H1 (cell line): Measurements from ENCODE around the gene KLK1. TPM values are rescaled to one million over a fixed set of nuclear protein-coding genes. Genes with fewer than 3 reads are reported as not detected.
A peak's percentile ranks its signal among the peaks of the same experiment; 100 is the strongest.

Source experiments
- CTCF ChIA-PET: fragments of 300-600 bp; sonication (Branson Sonifier 250); formaldehyde crosslinking; loops from one replicate; lab custom pipeline; 2021; ENCODE audit not compliant: partially characterized antibody; lab: Charles Lee
- POLR2A ChIA-PET: fragments of 300-600 bp; sonication (Branson Sonifier 250); formaldehyde crosslinking; loops from one replicate; lab custom pipeline; 2021; ENCODE audit warnings: inconsistent platforms; ENCODE audit not compliant: partially characterized antibody; lab: Charles Lee
- DNase-seq, 2 experiments: peaks; one replicate each; pipeline versions ENCODE4 v3.0.0 to v3.0.0-alpha.2; 2010 to 2022; ENCODE audit warnings: low spot score in 2 of 2, low read depth in 1 of 2, mixed read lengths in 1 of 2
- FAIRE-seq: peaks from 2 replicates; lab custom pipeline; 2011; peaks lifted over from hg19 to GRCh38; lab: Jason Lieb, UNC
- H2AFZ ChIP-seq: 2 replicates; pipeline ENCODE4 v1.8.1; 2012; ENCODE audit warnings: low read length, inconsistent platforms
- H2AK5ac ChIP-seq: 2 replicates; pipeline ENCODE4 v1.6.1; 2013; ENCODE audit warnings: low read depth, low read length
- H2BK120ac ChIP-seq: replicated peaks from 2 replicates; pipeline ENCODE3; 2013; ENCODE audit warnings: low read depth, low read length, inconsistent platforms
- H2BK12ac ChIP-seq: 2 replicates; pipeline ENCODE4 v1.6.1; 2013; ENCODE audit warnings: low read depth, low read length
- H2BK15ac ChIP-seq: 2 replicates; pipeline ENCODE4 v1.6.1; 2013; ENCODE audit warnings: low read length
- H2BK20ac ChIP-seq: 2 replicates; pipeline ENCODE4 v1.6.1; 2013; ENCODE audit warnings: low read length
- H2BK5ac ChIP-seq: 2 replicates; pipeline ENCODE4 v1.6.1; 2013; ENCODE audit warnings: low read depth, low read length
- H3K14ac ChIP-seq: 2 replicates; pipeline ENCODE4 v1.6.1; 2013; ENCODE audit warnings: inconsistent platforms; ENCODE audit not compliant: insufficient read length
- H3K18ac ChIP-seq: 2 replicates; pipeline ENCODE4 v1.6.1; 2013; ENCODE audit warnings: low read length; ENCODE audit errors: extremely low read depth
- H3K23ac ChIP-seq: 2 replicates; pipeline ENCODE4 v1.6.1; 2013; ENCODE audit warnings: inconsistent platforms; ENCODE audit not compliant: insufficient read length
- H3K23me2 ChIP-seq: 2 replicates; pipeline ENCODE4 v1.6.1; 2013; ENCODE audit warnings: low read depth, low read length
- H3K27ac ChIP-seq: 2 replicates; pipeline ENCODE4 v1.6.1; 2011; ENCODE audit warnings: low read depth, low read length, inconsistent platforms
- H3K27me3 ChIP-seq, 4 experiments: replicated peaks in 1 of 4; 1 replicate in 1 of 4; 2 replicates in 3 of 4; pipeline versions ENCODE4 v1.6.1 to v1.8.1; 2011 to 2013; ENCODE audit warnings: low read length in 3 of 4, mild to moderate bottlenecking in 3 of 4, inconsistent platforms in 2 of 4, mixed read lengths in 2 of 4, moderate library complexity in 1 of 4; ENCODE audit not compliant: control insufficient read depth in 3 of 4, insufficient read depth in 3 of 4; ENCODE audit errors: extremely low read depth in 1 of 4
- H3K36me3 ChIP-seq, 4 experiments: 2 replicates each; pipeline versions ENCODE4 v1.6.1 to v1.8.1; 2011 to 2013; ENCODE audit warnings: mild to moderate bottlenecking in 4 of 4, low read length in 3 of 4, moderate library complexity in 2 of 4, control low read depth in 1 of 4, inconsistent platforms in 1 of 4; ENCODE audit not compliant: insufficient read depth in 4 of 4, control insufficient read depth in 2 of 4
- H3K4ac ChIP-seq: replicated peaks from 2 replicates; pipeline ENCODE3; 2013; ENCODE audit warnings: low read length, low read depth, mixed read lengths, inconsistent platforms; ENCODE audit not compliant: insufficient read length
- H3K4me1 ChIP-seq, 4 experiments: replicated peaks in 1 of 4; 1 replicate in 1 of 4; 2 replicates in 3 of 4; pipeline versions ENCODE4 v1.6.1 to v1.8.1; 2011 to 2013; ENCODE audit warnings: low read length in 3 of 4, inconsistent platforms in 2 of 4, mixed read lengths in 1 of 4; ENCODE audit not compliant: insufficient read depth in 4 of 4, control insufficient read depth in 3 of 4
- H3K4me2 ChIP-seq, 2 experiments: 2 replicates each; pipeline versions ENCODE4 v1.6.1 to v1.8.1; 2011 to 2013; ENCODE audit warnings: low read depth in 2 of 2, low read length in 2 of 2, control low read depth in 1 of 2, inconsistent platforms in 1 of 2, mild to moderate bottlenecking in 1 of 2; ENCODE audit not compliant: insufficient read depth in 1 of 2
- H3K4me3 ChIP-seq, 4 experiments: fragments of 200-600, 300-600 bp in 1 of 4; sonication (generic), shearing (Covaris generic), sonication (Bioruptor Twin) in 1 of 4; 2 replicates each; pipeline versions ENCODE4 v1.5.1 to v1.8.1; 2011 to 2016; ENCODE audit warnings: low read length in 4 of 4, low read depth in 3 of 4, control low read depth in 2 of 4, inconsistent platforms in 2 of 4, mild to moderate bottlenecking in 2 of 4, mixed read lengths in 1 of 4, moderate library complexity in 1 of 4; ENCODE audit not compliant: insufficient read depth in 2 of 4; ENCODE audit errors: extremely low read depth in 1 of 4
- H3K56ac ChIP-seq: replicated peaks from 2 replicates; pipeline ENCODE3; 2013; ENCODE audit warnings: low read depth, mild to moderate bottlenecking, mixed read lengths, low read length, inconsistent platforms; ENCODE audit not compliant: insufficient read length
- H3K79me1 ChIP-seq: 2 replicates; pipeline ENCODE4 v1.6.1; 2013; ENCODE audit warnings: low read depth, low read length, control low read depth
- H3K79me2 ChIP-seq, 2 experiments: 2 replicates each; pipeline versions ENCODE4 v1.6.1 to v1.8.1; 2012 to 2013; ENCODE audit warnings: low read length in 2 of 2, mild to moderate bottlenecking in 2 of 2, inconsistent platforms in 1 of 2; ENCODE audit not compliant: insufficient read depth in 2 of 2, control insufficient read depth in 1 of 2
- H3K9ac ChIP-seq, 4 experiments: replicated peaks in 1 of 4; 1 replicate in 1 of 4; 2 replicates in 3 of 4; pipeline versions ENCODE4 v1.6.1 to v1.8.1; 2011 to 2013; ENCODE audit warnings: low read depth in 3 of 4, low read length in 3 of 4, control low read depth in 2 of 4, mild to moderate bottlenecking in 2 of 4, moderate library complexity in 2 of 4, inconsistent platforms in 1 of 4; ENCODE audit errors: extremely low read depth in 1 of 4
- H3K9me3 ChIP-seq, 2 experiments: 2 replicates each; pipeline versions ENCODE4 v1.6.1 to v1.8.1; 2012 to 2013; ENCODE audit warnings: mild to moderate bottlenecking in 2 of 2, moderate library complexity in 2 of 2, control low read depth in 1 of 2, inconsistent platforms in 1 of 2, low read depth in 1 of 2, low read length in 1 of 2, mixed read lengths in 1 of 2; ENCODE audit not compliant: insufficient read depth in 2 of 2
- H4K20me1 ChIP-seq, 2 experiments: replicated peaks in 1 of 2; 2 replicates each; pipeline versions ENCODE3 to v1.8.1; 2011 to 2013; ENCODE audit warnings: inconsistent platforms in 2 of 2, low read length in 2 of 2, mild to moderate bottlenecking in 1 of 2; ENCODE audit not compliant: insufficient read depth in 2 of 2, control insufficient read depth in 1 of 2
- H4K5ac ChIP-seq: 2 replicates; pipeline ENCODE4 v1.6.1; 2013; ENCODE audit warnings: low read length, low read depth, mixed read lengths, inconsistent platforms; ENCODE audit not compliant: insufficient read length
- H4K8ac ChIP-seq: 2 replicates; pipeline ENCODE4 v1.8.0; 2013; ENCODE audit warnings: mild to moderate bottlenecking, moderate library complexity, low read length, inconsistent platforms; ENCODE audit not compliant: insufficient read depth; ENCODE audit errors: extremely low read depth
- H4K91ac ChIP-seq: replicated peaks from 2 replicates; pipeline ENCODE3; 2013; ENCODE audit warnings: low read length, mixed read lengths, inconsistent platforms; ENCODE audit not compliant: insufficient read length
- CTBP2 ChIP-seq: IDR thresholded peaks from 2 replicates; pipeline ENCODE4 v1.7.0; 2011; ENCODE audit warnings: borderline replicate concordance, mild to moderate bottlenecking, moderate library complexity, mixed read lengths, low read length; ENCODE audit not compliant: insufficient read depth, insufficient read length
- EZH2 ChIP-seq: fragments of 200-600 bp; sonication (generic); IDR thresholded peaks from 2 replicates; pipeline ENCODE4 v1.7.1; 2012; ENCODE audit warnings: low read depth, mild to moderate bottlenecking, moderate library complexity, low read length, inconsistent platforms; ENCODE audit not compliant: severe bottlenecking
- POLR2A ChIP-seq, 2 experiments: IDR thresholded peaks; 1 replicate in 1 of 2; 2 replicates in 1 of 2; pipeline ENCODE4 v1.6.1; 2011; ENCODE audit warnings: low read depth in 2 of 2, low read length in 2 of 2, mild to moderate bottlenecking in 2 of 2; ENCODE audit errors: control extremely low read depth in 1 of 2
- RNF2 ChIP-seq: fragments of 200-900, 300-1000 bp; sonication (generic); IDR thresholded peaks from 2 replicates; pipeline ENCODE4 v1.7.1; 2016; ENCODE audit warnings: borderline replicate concordance, low read depth, mild to moderate bottlenecking, antibody characterized with exemption, low read length; ENCODE audit not compliant: poor library complexity, severe bottlenecking; ENCODE audit errors: missing control alignments
- WGBS, 2 experiments: shearing (Covaris generic) in 1 of 2; methylation state at CpG; one replicate each; pipeline versions ENCODE4 v1.1.6 to v1.1.7; 2013 to 2015; ENCODE audit warnings: low lambda C conversion rate in 2 of 2, mixed read lengths in 2 of 2, inconsistent platforms in 1 of 2, low coverage in 1 of 2, missing lambda C conversion rate in 1 of 2; ENCODE audit not compliant: insufficient replicate concordance in 2 of 2, insufficient coverage in 1 of 2, insufficient read length in 1 of 2; ENCODE audit errors: extremely low coverage in 1 of 2, missing lambda C conversion rate in 1 of 2; 5-methylcytosine and 5-hydroxymethylcytosine counted together
- polyA plus RNA-seq, 7 experiments: library from polyadenylated mRNA; depleted of rRNA in 3 of 7; stranded (reverse) in 5 of 7; unstranded in 2 of 7; fragments of >200 nt in 5 of 7; fragments of 200-250 nt in 2 of 7; gene quantifications; 1 replicate in 5 of 7; 2 replicates in 1 of 7; 4 replicates in 1 of 7; pipeline versions ENCODE4 v1.2.1 to v1.2.3, GENCODE V29; 2011 to 2013; ENCODE audit warnings: missing spikeins in 2 of 7, mixed read lengths in 2 of 7
- total RNA-seq: library from RNA; stranded (reverse); fragmentation: NEBNext Ultra II Directional; extraction: Animal tissue kit (Norgen Biotek cat#: 25700); gene quantifications from 2 replicates; pipeline ENCODE4 v1.2.1, GENCODE V29; 2021
- TF ChIP-seq, protein P1 (sequence below): IDR thresholded peaks from 2 replicates; pipeline ENCODE4 v1.6.1; 2012; ENCODE audit warnings: inconsistent platforms
- TF ChIP-seq, protein P2 (sequence below): IDR thresholded peaks from 2 replicates; pipeline ENCODE4 v1.6.1; 2012; ENCODE audit warnings: inconsistent platforms

The KLK1 gene
- total and polyA plus RNA-seq, 2 of the 8 experiments (the other 6 are each of a cell fraction or from before 2014, with no cell fraction given) = 3.4 to 4.0 TPM

DNA sequence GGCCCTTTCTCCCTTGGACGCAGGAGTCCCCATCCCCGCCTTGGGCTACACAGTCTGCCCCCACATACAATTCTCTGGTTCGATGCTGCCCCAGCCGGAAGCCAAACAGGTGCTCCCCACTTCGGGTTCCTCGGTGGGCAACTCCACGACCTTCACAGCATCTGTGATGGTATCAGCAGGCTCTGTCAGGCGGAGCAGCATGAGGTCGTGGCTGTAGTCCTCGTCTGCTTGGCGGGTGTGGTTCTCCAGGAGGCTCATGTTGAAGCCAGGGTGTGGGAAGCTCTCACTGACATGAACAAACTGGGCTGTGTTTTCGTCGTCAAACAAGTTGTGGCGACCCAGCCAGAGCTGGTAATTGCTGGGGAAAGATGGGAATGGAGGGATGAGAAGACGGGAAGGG, 3.5 kb downstream of the KLK1 start:
- no peak overlapping the region for H4K5ac ChIP-seq
- H4K20me1 ChIP-seq = peaks cover 0 to 2% of the 10 kb centered on the region in 2 experiments
- no peaks in the 10 kb centered on the region for H3K36me3 ChIP-seq
- H3K4me3 ChIP-seq = peak overlapping the region; percentile 22 to 52 (median 29); a peak in 5 of 8 replicates
- no peak overlapping the region for H3K18ac ChIP-seq
- H2BK12ac ChIP-seq = 0 out of 2 replicates have a peak overlapping the region, but pooled peaks have one; percentile 43
- TF ChIP-seq, protein P1, sequence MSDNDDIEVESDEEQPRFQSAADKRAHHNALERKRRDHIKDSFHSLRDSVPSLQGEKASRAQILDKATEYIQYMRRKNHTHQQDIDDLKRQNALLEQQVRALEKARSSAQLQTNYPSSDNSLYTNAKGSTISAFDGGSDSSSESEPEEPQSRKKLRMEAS = peak; percentile 78
- TF ChIP-seq, protein P2, sequence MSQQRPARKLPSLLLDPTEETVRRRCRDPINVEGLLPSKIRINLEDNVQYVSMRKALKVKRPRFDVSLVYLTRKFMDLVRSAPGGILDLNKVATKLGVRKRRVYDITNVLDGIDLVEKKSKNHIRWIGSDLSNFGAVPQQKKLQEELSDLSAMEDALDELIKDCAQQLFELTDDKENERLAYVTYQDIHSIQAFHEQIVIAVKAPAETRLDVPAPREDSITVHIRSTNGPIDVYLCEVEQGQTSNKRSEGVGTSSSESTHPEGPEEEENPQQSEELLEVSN = peak; percentile 80
- TF ChIP-seq POLR2A (IDR thresholded peaks at IDR 0.05; ENCODE audit: control extremely low read depth in 1 of 2, low read depth in 2 of 2, low read length in 2 of 2) (no peak), CTBP2 (no peak), EZH2 (peak; percentile 23), RNF2 (peak; percentile 33)
- H3K27ac ChIP-seq = no peak overlapping the region
- H2AK5ac ChIP-seq = no peak overlapping the region
- peaks cover 5 to 26% (median 20%) of the 10 kb centered on the region in 4 experiments for H3K4me1 ChIP-seq
- no peak overlapping the region for H3K56ac ChIP-seq
- WGBS, 2 experiments = 22% methylated on average over 13 of the region's 15 CpGs; no CpG with 5 or more reads in 1 of the 2 experiments
- H3K23me2 ChIP-seq = peaks cover 17% of the 10 kb centered on the region
- peaks cover 9 to 37% (median 32%) of the 10 kb centered on the region in 4 experiments for H3K27me3 ChIP-seq
- H2BK120ac ChIP-seq = no peak overlapping the region
- no peak overlapping the region for H3K23ac ChIP-seq
- no peak overlapping the region for H3K14ac ChIP-seq
- H2BK5ac ChIP-seq = no peak overlapping the region
- peak overlapping the region; percentile 93; the same call in 1 of the 2 replicates for H2BK15ac ChIP-seq
- peak overlapping the region; percentile 76 to 94 for H3K4me2 ChIP-seq
- peak overlapping the region; percentile 16 for H4K91ac ChIP-seq
- POLR2A ChIA-PET = interaction anchor here (0.6 to 14.4 kb wide), 5 partner anchors 9 to 95 kb away, joined by 3 to 275 read pairs (median 4); partner anchors contain the start of gene KLK2
- DNase-seq = peak in 1 of 2 experiments; percentile 61
- H3K79me1 ChIP-seq = no peaks in the 10 kb centered on the region
- no peak overlapping the region for H2AFZ ChIP-seq
- H3K4ac ChIP-seq = no peak overlapping the region
- no peak overlapping the region for H3K9ac ChIP-seq
- CTCF ChIA-PET = interaction anchor here (0.6 to 2.1 kb wide), 4 partner anchors 10 to 105 kb away, joined by 3 to 6 read pairs (median 4); no protein-coding TSS in a partner anchor
- 0 out of 2 replicates have a peak overlapping the region, but pooled peaks have one; percentile 48 for H2BK20ac ChIP-seq
- no peak for FAIRE-seq
- H4K8ac ChIP-seq = no peak overlapping the region
- no peaks in the 10 kb centered on the region for H3K79me2 ChIP-seq
- H3K9me3 ChIP-seq = no peaks in the 10 kb centered on the region
